ENCODE data around the gene TMEM132C. TPM values are rescaled to one million over a fixed set of nuclear protein-coding genes. Genes with fewer than 3 reads are reported as not detected.

The TMEM132C gene
- total and polyA plus RNA-seq, 2 of the 13 experiments (the other 11 are each of a cell fraction or from before 2014, with no cell fraction given) = not detected

GRCh38 chr12:128415036-128415560 is 148.1 kb downstream of the TMEM132C start (continued):
- no peak for TF ChIP-seq HBP1 (CRISPR knock-in tag; IDR thresholded peaks at IDR 0.05; ENCODE audit: low read depth)
- TF ChIP-seq BORCS8-MEF2B (CRISPR knock-in tag; IDR thresholded peaks at IDR 0.05) = no peak
- no peak for TF ChIP-seq NR0B2 (CRISPR knock-in tag; IDR thresholded peaks at IDR 0.05)

- H3K27me3 ChIP-seq (ENCODE audit: control insufficient read depth in 1 of 2, insufficient read depth in 2 of 2, low read length in 2 of 2) = peaks cover 0 to 15% of the 10 kb centered on the region in 2 experiments; a peak in 2 of 5 replicates
- in situ Hi-C loops (cut with HindIII; ENCODE audit: extremely low pct_ligation_motif_present, low pct_unique_long_range_greater_than_20kb) = no loop called here
- H2AFZ ChIP-seq (ENCODE audit: low read length) = no peak overlapping the region
- no TSS peak for BruUV-seq (replicated peaks)
- no peaks in the 10 kb centered on the region for H3K9me3 ChIP-seq (ENCODE audit: low read length)
- H3K4me3 ChIP-seq (replicated peaks in 1 of 3; ENCODE audit: insufficient read depth in 1 of 3, low read depth in 2 of 3, low read length in 3 of 3) = no peak overlapping the region
- DNase-seq (ENCODE audit: low spot score) (no peak), FAIRE-seq (no peak), ATAC-seq (no peak)
- ChIA-PET POLR2A (no interaction called here), CTCF (ENCODE audit: low intra/inter-chr PET ratio, low total read pairs) (no interaction called here)
- H3K4me2 ChIP-seq (ENCODE audit: low read depth, low read length) = no peak overlapping the region
- 2% methylated on average over 4 of the region's 5 CpGs for WGBS (ENCODE audit: low lambda C conversion rate)
- no peak overlapping the region for H3K9ac ChIP-seq (ENCODE audit: insufficient read depth, low read depth, low read length)
- no peak overlapping the region for H3K27ac ChIP-seq (ENCODE audit: extremely low read length, insufficient read depth, low read length)
- intact Hi-C loops (cut with micrococcal nuclease; ENCODE audit: unreplicated experiment) = no loop called here
- H3K4me1 ChIP-seq (ENCODE audit: insufficient read depth, low read length) = no peaks in the 10 kb centered on the region
- no peaks in the 10 kb centered on the region for H3K36me3 ChIP-seq (replicated peaks in 1 of 2; ENCODE audit: control insufficient read depth in 1 of 2, insufficient read depth in 2 of 2, low read length in 2 of 2)
- H4K20me1 ChIP-seq (ENCODE audit: insufficient read depth, low read length) = no peaks in the 10 kb centered on the region
- H3K79me2 ChIP-seq (ENCODE audit: insufficient read depth, low read length) = no peaks in the 10 kb centered on the region
- TF ChIP-seq ZNF687 (CRISPR knock-in tag; IDR thresholded peaks at IDR 0.05) (no peak), ETS1 (CRISPR knock-in tag; IDR thresholded peaks at IDR 0.05) (no peak), CREBL2 (CRISPR knock-in tag; IDR thresholded peaks at IDR 0.05; ENCODE audit: borderline replicate concordance) (no peak), BATF2 (CRISPR knock-in tag; IDR thresholded peaks at IDR 0.05) (no peak), ZFY (CRISPR knock-in tag; IDR thresholded peaks at IDR 0.05) (no peak), ZFP36L1 (CRISPR knock-in tag; IDR thresholded peaks at IDR 0.05) (no peak), CENPBD1 (CRISPR knock-in tag; IDR thresholded peaks at IDR 0.05; ENCODE audit: borderline replicate concordance, low read depth) (no peak), TBL1XR1 (IDR thresholded peaks at IDR 0.05; ENCODE audit: borderline replicate concordance, low read length, partially characterized antibody) (no peak), JUN (CRISPR knock-in tag; IDR thresholded peaks at IDR 0.05) (no peak), ZNF30 (CRISPR knock-in tag; IDR thresholded peaks at IDR 0.05) (no peak), ZNF747 (CRISPR knock-in tag; IDR thresholded peaks at IDR 0.05; ENCODE audit: borderline replicate concordance) (no peak)
Measured at GRCh38 chr12:128418944-128419343, 152.0 kb downstream of the TMEM132C start.
